Measurements from ENCODE around the gene GCN1.

DNA sequence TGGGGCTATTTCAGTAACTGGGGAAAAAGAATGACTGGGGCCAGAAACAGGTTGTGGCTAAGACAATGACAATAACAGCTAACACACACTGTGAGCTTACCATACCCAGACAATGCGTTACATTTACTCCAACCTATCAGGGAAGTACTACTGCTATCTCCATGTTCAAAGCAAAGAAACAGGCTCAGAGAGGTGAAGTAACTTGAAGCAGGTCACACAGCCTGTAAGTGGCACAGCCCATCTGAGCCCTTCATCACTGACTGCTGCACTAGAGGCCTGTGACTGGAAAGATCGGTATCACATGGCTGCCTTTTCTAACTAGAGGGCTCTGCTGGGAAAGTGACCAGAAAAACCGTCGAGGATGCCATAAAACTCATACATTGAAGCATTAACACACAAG, 7.9 kb downstream of the GCN1 start:
- TF ChIP-seq, protein P1, sequence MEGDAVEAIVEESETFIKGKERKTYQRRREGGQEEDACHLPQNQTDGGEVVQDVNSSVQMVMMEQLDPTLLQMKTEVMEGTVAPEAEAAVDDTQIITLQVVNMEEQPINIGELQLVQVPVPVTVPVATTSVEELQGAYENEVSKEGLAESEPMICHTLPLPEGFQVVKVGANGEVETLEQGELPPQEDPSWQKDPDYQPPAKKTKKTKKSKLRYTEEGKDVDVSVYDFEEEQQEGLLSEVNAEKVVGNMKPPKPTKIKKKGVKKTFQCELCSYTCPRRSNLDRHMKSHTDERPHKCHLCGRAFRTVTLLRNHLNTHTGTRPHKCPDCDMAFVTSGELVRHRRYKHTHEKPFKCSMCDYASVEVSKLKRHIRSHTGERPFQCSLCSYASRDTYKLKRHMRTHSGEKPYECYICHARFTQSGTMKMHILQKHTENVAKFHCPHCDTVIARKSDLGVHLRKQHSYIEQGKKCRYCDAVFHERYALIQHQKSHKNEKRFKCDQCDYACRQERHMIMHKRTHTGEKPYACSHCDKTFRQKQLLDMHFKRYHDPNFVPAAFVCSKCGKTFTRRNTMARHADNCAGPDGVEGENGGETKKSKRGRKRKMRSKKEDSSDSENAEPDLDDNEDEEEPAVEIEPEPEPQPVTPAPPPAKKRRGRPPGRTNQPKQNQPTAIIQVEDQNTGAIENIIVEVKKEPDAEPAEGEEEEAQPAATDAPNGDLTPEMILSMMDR (conservative IDR thresholded peaks at IDR 0.05), result no peak
- no peak for TF ChIP-seq ZFX (IDR thresholded peaks at IDR 0.05)

All from C4-2B (cell line).